ENCODE data around the gene HECTD2. TPM values are rescaled to one million over a fixed set of nuclear protein-coding genes. Genes with fewer than 3 reads are reported as not detected.
"Not testable (repeated sequence)": the region's sequence is repeated elsewhere in the genome, so short reads cannot be mapped to it uniquely, and the experiment has no call there.

The HECTD2 gene
- total RNA-seq, 1 donor from 2014 or later: 25.4 TPM

DNA sequence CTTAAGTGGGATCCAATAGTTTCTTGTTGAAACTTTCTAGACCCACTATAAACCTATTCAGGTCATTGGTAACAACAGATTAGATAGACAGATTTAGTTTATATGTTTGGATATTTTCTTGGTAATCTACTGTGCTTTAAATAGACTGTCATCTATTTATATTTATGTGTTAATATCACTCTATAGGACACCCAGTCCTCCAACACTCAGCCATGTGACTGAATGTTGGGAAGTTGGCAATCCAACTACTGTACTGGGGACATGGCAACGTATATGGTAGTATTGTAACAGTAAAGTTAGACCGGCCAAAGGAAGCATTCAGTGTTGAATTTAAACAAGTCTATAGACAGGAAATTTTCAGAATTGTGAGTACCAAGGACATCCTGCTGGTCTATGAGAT is 42.6 kb upstream of the HECTD2 start:
- Histone ChIP-seq H3K27ac (no peak overlapping the region), H3K4me3 (no peak overlapping the region), H3K4me1 (no peaks in the 10 kb centered on the region), H3K36me3 (no peaks in the 10 kb centered on the region), H3K9me3 (no peaks in the 10 kb centered on the region), H3K27me3 (no peaks in the 10 kb centered on the region)
- intact Hi-C loops (cut with DNase I): no loop called here
- TF ChIP-seq, protein P1, sequence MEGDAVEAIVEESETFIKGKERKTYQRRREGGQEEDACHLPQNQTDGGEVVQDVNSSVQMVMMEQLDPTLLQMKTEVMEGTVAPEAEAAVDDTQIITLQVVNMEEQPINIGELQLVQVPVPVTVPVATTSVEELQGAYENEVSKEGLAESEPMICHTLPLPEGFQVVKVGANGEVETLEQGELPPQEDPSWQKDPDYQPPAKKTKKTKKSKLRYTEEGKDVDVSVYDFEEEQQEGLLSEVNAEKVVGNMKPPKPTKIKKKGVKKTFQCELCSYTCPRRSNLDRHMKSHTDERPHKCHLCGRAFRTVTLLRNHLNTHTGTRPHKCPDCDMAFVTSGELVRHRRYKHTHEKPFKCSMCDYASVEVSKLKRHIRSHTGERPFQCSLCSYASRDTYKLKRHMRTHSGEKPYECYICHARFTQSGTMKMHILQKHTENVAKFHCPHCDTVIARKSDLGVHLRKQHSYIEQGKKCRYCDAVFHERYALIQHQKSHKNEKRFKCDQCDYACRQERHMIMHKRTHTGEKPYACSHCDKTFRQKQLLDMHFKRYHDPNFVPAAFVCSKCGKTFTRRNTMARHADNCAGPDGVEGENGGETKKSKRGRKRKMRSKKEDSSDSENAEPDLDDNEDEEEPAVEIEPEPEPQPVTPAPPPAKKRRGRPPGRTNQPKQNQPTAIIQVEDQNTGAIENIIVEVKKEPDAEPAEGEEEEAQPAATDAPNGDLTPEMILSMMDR (IDR thresholded peaks at IDR 0.05): no peak
- no peak for DNase-seq (ENCODE audit: low spot score in 2 of 2)

DNA sequence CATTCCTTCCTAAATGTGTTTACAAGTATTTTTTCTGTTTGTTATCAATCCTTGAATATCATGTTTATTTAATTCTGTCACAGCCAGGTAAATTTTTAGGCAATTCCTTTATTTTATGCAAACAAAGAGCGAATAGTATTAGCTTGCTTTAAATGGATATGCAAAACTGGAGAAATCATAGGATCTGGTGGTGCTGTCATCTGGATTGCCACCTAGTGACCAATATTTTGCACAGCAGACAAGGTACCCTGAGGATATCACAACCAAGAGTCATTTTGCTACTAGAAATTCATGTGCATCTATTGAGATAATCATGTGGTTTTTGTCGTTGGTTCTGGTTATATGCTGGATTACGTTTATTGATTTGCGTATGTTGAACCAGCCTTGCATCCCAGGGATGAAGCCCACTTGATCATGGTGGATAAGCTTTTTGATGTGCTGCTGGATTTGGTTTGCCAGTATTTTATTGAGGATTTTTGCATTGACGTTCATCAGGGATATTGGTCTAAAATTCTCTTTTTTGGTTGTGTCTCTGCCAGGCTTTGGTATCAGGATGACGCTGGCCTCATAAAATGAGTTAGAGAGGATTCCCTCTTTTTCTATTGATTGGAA is 40.1 kb upstream of the HECTD2 start:
- not testable (repeated sequence) for H3K4me3 ChIP-seq; H3K27me3 ChIP-seq; H3K27ac ChIP-seq; DNase-seq (ENCODE audit: low spot score in 2 of 2); H3K4me1 ChIP-seq; H3K36me3 ChIP-seq
- intact Hi-C loops (cut with DNase I): loop anchor here (1.0 kb wide), 1 partner anchor 72 kb away; no protein-coding TSS in a partner anchor
- H3K9me3 ChIP-seq: peaks cover 15 to 21% of the 10 kb centered on the region in 2 donors
- TF ChIP-seq, protein P1 (IDR thresholded peaks at IDR 0.05): peak; percentile 22 to 60 (median 38)

DNA sequence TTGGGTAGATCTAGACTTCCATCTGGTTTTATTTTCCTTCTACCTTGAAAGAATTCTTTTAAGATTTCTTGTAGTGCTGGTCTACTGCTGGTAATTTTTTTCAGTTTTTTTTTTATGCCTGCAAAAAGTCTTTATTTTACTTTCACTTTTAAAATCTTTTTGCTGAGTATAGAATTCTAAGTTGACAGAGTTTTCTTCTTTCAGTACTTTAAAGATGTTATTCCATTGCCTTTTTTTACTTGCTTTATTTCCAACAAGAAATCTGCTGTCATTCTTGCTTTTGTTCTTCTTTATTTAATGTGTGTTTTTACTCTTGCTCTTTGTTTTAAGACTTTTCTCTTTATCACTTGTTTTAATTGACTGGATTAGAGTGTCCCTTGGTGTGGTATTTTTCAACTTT is 36.1 kb upstream of the HECTD2 start:
- H3K27ac ChIP-seq: no peak overlapping the region
- no peaks in the 10 kb centered on the region for H3K27me3 ChIP-seq
- H3K4me1 ChIP-seq: no peaks in the 10 kb centered on the region
- no peak overlapping the region for H3K4me3 ChIP-seq
- H3K36me3 ChIP-seq: no peaks in the 10 kb centered on the region
- no peak for DNase-seq (ENCODE audit: low spot score in 2 of 2)
- TF ChIP-seq, protein P1 (IDR thresholded peaks at IDR 0.05): no peak
- H3K9me3 ChIP-seq: peaks cover 18 to 26% of the 10 kb centered on the region in 2 donors
- intact Hi-C loops (cut with DNase I): no loop called here

DNA sequence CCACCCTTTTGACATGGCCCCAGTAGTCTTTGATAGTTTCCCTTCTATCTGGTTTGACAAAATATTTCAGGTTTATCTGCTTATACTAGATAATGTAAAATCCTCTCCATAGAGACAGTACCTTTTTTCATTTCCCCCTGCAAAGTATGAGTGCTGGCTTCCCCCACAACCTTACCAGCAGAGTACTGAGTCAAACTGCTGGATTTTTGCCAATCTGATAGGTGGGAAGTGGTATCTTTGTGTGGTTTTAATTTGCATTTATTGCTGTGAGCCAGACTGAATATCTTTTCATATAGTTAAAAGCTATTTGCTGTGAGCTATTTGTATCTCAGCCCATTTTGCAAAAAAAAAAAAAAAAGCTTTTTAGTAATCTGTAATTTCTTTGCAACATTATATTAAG is 32.1 kb upstream of the HECTD2 start:
- Histone ChIP-seq H3K4me1 (no peaks in the 10 kb centered on the region), H3K36me3 (no peaks in the 10 kb centered on the region), H3K27me3 (no peaks in the 10 kb centered on the region), H3K27ac (no peak overlapping the region), H3K4me3 (no peak overlapping the region), H3K9me3 (peaks cover 18 to 25% of the 10 kb centered on the region in 2 donors)
- TF ChIP-seq, protein P1 (IDR thresholded peaks at IDR 0.05): no peak
- intact Hi-C loops (cut with DNase I): no loop called here
- no peak for DNase-seq (ENCODE audit: low spot score in 2 of 2)

DNA sequence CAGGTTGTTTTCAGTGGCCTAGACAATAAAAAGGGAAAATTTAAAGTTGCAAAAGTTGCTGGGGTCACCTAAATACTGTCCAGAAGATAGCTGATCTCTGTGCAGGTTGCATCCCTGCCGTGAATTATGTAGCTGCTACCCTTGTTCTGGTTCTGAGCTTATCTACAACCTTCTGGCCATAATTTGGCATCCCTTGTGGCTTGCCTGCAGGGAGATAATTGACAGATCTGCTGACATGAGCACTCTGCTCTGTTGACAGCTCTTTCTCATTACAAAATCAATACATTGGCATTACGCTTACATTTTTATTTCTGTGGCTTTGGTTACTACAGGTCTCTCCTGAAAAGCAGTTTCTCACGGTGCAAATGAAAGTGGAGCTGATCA is 29.3 kb upstream of the HECTD2 start:
- intact Hi-C loops (cut with DNase I): loop anchor here (5.0 to 10.0 kb wide), 2 partner anchors 84 to 94 kb away; no protein-coding TSS in a partner anchor
- TF ChIP-seq, protein P1 (IDR thresholded peaks at IDR 0.05): no peak
- H3K27ac ChIP-seq: no peak overlapping the region

More for the DNA sequence above, 29.3 kb upstream of the HECTD2 start:
- Histone ChIP-seq H3K27me3 (no peaks in the 10 kb centered on the region), H3K4me3 (no peak overlapping the region), H3K4me1 (no peaks in the 10 kb centered on the region), H3K9me3 (peaks cover 0 to 2% of the 10 kb centered on the region in 2 donors), H3K36me3 (no peaks in the 10 kb centered on the region)
- no peak for DNase-seq (ENCODE audit: low spot score in 2 of 2)

All from ascending aorta (tissue), 2 donors.